ENCODE results near the gene NPR2.

The NPR2 gene

GRCh38 chr9:35858458-35858857 is 67.1 kb downstream of the NPR2 start:
- no peak overlapping the region for H3K27ac ChIP-seq (ENCODE audit: low read length)
- TF ChIP-seq EZH2 (IDR thresholded peaks at IDR 0.05; ENCODE audit: borderline replicate concordance, low read depth, low read length, severe bottlenecking) (no peak), CTCF (IDR thresholded peaks at IDR 0.05; ENCODE audit: borderline replicate concordance, extremely low read depth, low read length, poor library complexity, severe bottlenecking) (no peak)

More at GRCh38 chr9:35858458-35858857, 67.1 kb downstream of the NPR2 start:
- no peak overlapping the region for H3K9ac ChIP-seq (ENCODE audit: low read depth, low read length)
- no peak overlapping the region for H3K4me2 ChIP-seq (ENCODE audit: insufficient read depth, low read length)
- H3K36me3 ChIP-seq (ENCODE audit: insufficient read depth, low read length): no peaks in the 10 kb centered on the region
- no peaks in the 10 kb centered on the region for H3K79me2 ChIP-seq (ENCODE audit: insufficient read depth, low read length)
- ATAC-seq (ENCODE audit: insufficient read depth, low read depth): no peak
- no peak for DNase-seq
- no peak overlapping the region for H3K4me3 ChIP-seq (ENCODE audit: low read depth in 1 of 2, low read length in 2 of 2)
- no peaks in the 10 kb centered on the region for H3K27me3 ChIP-seq (ENCODE audit: insufficient read depth, low read length, poor library complexity)
- no peak overlapping the region for H2AFZ ChIP-seq (ENCODE audit: low read depth, low read length)
- no peaks in the 10 kb centered on the region; the same call in 1 of the 2 replicates for H4K20me1 ChIP-seq (ENCODE audit: insufficient read depth, low read length)
- no peaks in the 10 kb centered on the region for H3K9me3 ChIP-seq (ENCODE audit: insufficient read depth, low read length, severe bottlenecking)
- no peaks in the 10 kb centered on the region for H3K4me1 ChIP-seq (ENCODE audit: insufficient read depth, low read length)

Measured in DND-41 (cell line).